DND-41 (cell line): ENCODE data around the gene STIMATE.

ENCODE experiments used
- ATAC-seq: fragments of 200-7000 bp; cut with Tn5 transposase; 3 replicates; pipeline ENCODE4 v1.9.1; 2021; ENCODE audit warnings: low read depth; ENCODE audit not compliant: insufficient read depth
- DNase-seq: peaks from one replicate; pipeline ENCODE4 v3.0.0-alpha.2; 2020
- H2AFZ ChIP-seq: 2 replicates; pipeline ENCODE4 v1.6.0; 2012; ENCODE audit warnings: low read depth, low read length
- H3K27ac ChIP-seq: 2 replicates; pipeline ENCODE4 v1.5.1; 2012; ENCODE audit warnings: low read length, inconsistent platforms
- H3K27me3 ChIP-seq: fragments of 200-600 bp; sonication (generic); 2 replicates; pipeline ENCODE4 v1.6.0; 2012; ENCODE audit warnings: low read length, mild to moderate bottlenecking, inconsistent platforms; ENCODE audit not compliant: insufficient read depth, poor library complexity
- H3K36me3 ChIP-seq: 2 replicates; pipeline ENCODE4 v1.5.1; 2012; ENCODE audit warnings: low read length, inconsistent platforms; ENCODE audit not compliant: insufficient read depth
- H3K4me1 ChIP-seq: 2 replicates; pipeline ENCODE4 v1.5.1; 2012; ENCODE audit warnings: mild to moderate bottlenecking, low read length; ENCODE audit not compliant: insufficient read depth
- H3K4me2 ChIP-seq: 2 replicates; pipeline ENCODE4 v1.6.0; 2012; ENCODE audit warnings: mild to moderate bottlenecking, moderate library complexity, low read length, inconsistent platforms; ENCODE audit not compliant: insufficient read depth
- H3K4me3 ChIP-seq, 2 experiments: fragments of 200-600 bp in 1 of 2; shearing (Covaris generic) in 1 of 2; 2 replicates each; pipeline ENCODE4 v1.5.1; 2012 to 2016; ENCODE audit warnings: inconsistent platforms in 2 of 2, low read length in 2 of 2, mild to moderate bottlenecking in 2 of 2, low read depth in 1 of 2, moderate library complexity in 1 of 2
- H3K79me2 ChIP-seq: 2 replicates; pipeline ENCODE4 v1.6.0; 2012; ENCODE audit warnings: low read length, inconsistent platforms; ENCODE audit not compliant: insufficient read depth
- H3K9ac ChIP-seq: 2 replicates; pipeline ENCODE4 v1.6.0; 2012; ENCODE audit warnings: low read depth, mild to moderate bottlenecking, inconsistent platforms, low read length, moderate library complexity
- H3K9me3 ChIP-seq: 2 replicates; pipeline ENCODE4 v1.5.1; 2012; ENCODE audit warnings: low read length, moderate library complexity, mild to moderate bottlenecking, inconsistent platforms; ENCODE audit not compliant: insufficient read depth, severe bottlenecking
- H4K20me1 ChIP-seq: 2 replicates; pipeline ENCODE4 v1.6.0; 2012; ENCODE audit warnings: low read length; ENCODE audit not compliant: insufficient read depth
- CTCF ChIP-seq: IDR thresholded peaks from 2 replicates; pipeline ENCODE4 v1.5.1; 2012; ENCODE audit warnings: borderline replicate concordance, low read length, moderate library complexity, mild to moderate bottlenecking; ENCODE audit not compliant: poor library complexity, severe bottlenecking; ENCODE audit errors: extremely low read depth
- EZH2 ChIP-seq: IDR thresholded peaks from 3 replicates; pipeline ENCODE4 v1.6.1; 2012; ENCODE audit warnings: borderline replicate concordance, low read depth, mild to moderate bottlenecking, moderate library complexity, low read length, inconsistent platforms; ENCODE audit not compliant: severe bottlenecking

Gene STIMATE

GRCh38 chr3:52844290-52844975, 52.9 kb downstream of the STIMATE start:
- no peak overlapping the region for H3K9ac ChIP-seq

GRCh38 chr3:52843881-52844280, 53.5 kb downstream of the STIMATE start:
- DNase-seq (no peak), ATAC-seq (no peak)
- Histone ChIP-seq H3K9ac (no peak overlapping the region), H4K20me1 (no peaks in the 10 kb centered on the region), H3K4me2 (no peak overlapping the region), H3K36me3 (peaks cover 26% of the 10 kb centered on the region), H3K4me3 (no peak overlapping the region), H3K79me2 (no peaks in the 10 kb centered on the region), H3K27me3 (no peaks in the 10 kb centered on the region), H2AFZ (no peak overlapping the region), H3K27ac (no peak overlapping the region), H3K4me1 (no peaks in the 10 kb centered on the region), H3K9me3 (no peaks in the 10 kb centered on the region)
- TF ChIP-seq EZH2 (no peak), CTCF (no peak)

More at GRCh38 chr3:52844290-52844975, 52.9 kb downstream of the STIMATE start:
- Histone ChIP-seq H3K9me3 (no peaks in the 10 kb centered on the region), H3K27ac (no peak overlapping the region), H3K36me3 (peaks cover 31% of the 10 kb centered on the region), H2AFZ (no peak overlapping the region), H3K4me1 (no peaks in the 10 kb centered on the region), H3K4me2 (no peak overlapping the region), H3K4me3 (no peak overlapping the region), H3K79me2 (no peaks in the 10 kb centered on the region), H3K27me3 (no peaks in the 10 kb centered on the region), H4K20me1 (no peaks in the 10 kb centered on the region)
- DNase-seq (no peak), ATAC-seq (no peak)
- no peak for TF ChIP-seq CTCF
- no peak for TF ChIP-seq EZH2

DNA sequence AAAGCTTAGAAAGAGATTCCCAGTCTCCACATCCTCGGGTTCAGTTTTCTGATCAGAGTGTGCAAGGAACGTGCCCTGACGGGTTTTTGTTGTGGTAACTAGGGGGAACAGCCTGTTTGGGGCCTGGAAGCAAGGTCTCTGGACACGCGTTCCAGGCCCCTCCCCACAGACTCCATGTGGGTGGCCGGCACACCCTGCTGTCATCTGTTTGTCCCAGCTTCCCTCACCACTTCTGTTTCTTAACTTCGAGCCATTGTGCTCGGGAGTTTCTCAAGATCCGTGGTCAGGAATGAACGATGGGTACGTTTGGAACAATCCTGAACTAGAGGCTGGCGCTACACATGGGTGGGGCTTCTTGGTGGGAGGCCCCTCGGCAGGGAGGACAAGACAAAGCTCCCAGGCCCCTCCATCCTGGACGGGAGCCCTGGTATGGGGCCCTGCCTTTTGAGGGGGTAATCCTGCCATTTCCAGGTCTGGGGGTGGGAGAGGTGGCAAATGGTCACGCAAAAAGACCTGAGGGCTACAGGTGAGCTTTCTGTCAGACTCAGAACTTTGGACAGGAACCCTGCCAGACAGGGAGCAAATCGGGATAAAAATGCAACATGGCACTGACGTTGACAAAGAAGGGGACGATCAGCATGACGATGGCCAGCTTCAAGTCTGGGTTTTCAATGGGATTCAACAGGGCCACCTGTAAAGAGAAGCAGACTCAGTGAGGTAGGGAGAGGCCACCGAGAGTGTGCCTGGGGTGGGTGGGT, 54.1 kb downstream of the STIMATE start:
- no peaks in the 10 kb centered on the region for H3K9me3 ChIP-seq
- H3K9ac ChIP-seq, result no peak overlapping the region
- H3K79me2 ChIP-seq, result no peaks in the 10 kb centered on the region
- DNase-seq (no peak), ATAC-seq (no peak)
- H3K36me3 ChIP-seq, result peaks cover 20% of the 10 kb centered on the region
- H3K27me3 ChIP-seq, result no peaks in the 10 kb centered on the region
- no peaks in the 10 kb centered on the region for H3K4me1 ChIP-seq
- no peak overlapping the region for H3K27ac ChIP-seq
- no peak for TF ChIP-seq CTCF
- no peak for TF ChIP-seq EZH2
- no peak overlapping the region for H3K4me3 ChIP-seq
- no peak overlapping the region for H3K4me2 ChIP-seq
- H2AFZ ChIP-seq, result no peak overlapping the region
- H4K20me1 ChIP-seq, result no peaks in the 10 kb centered on the region
